Renal cortex interstitium (tissue), 11 donors: ENCODE results near the gene LY6G6C. TPM values are rescaled to one million over a fixed set of nuclear protein-coding genes. Genes with fewer than 3 reads are reported as not detected.
A peak's percentile ranks its signal among the peaks of the same experiment; 100 is the strongest.

Experiments used
- DNase-seq, 11 donors: peaks; one replicate each; pipeline ENCODE4 v3.0.0-alpha.2; 2013; ENCODE audit warnings: low read depth in 9 of 11, low spot score in 4 of 11; ENCODE audit errors: extremely low read depth in 1 of 11
- polyA plus RNA-seq, 3 donors: library from polyadenylated mRNA; unstranded; fragments of 120-200 nt; gene quantifications; one replicate each; pipeline ENCODE4 v1.2.1, GENCODE V29; 2013; ENCODE audit not compliant: insufficient read length in 3 of 3

The LY6G6C gene
- polyA plus RNA-seq, 3 donors, result 0.26 to 0.41 TPM; not detected in 1

DNA sequence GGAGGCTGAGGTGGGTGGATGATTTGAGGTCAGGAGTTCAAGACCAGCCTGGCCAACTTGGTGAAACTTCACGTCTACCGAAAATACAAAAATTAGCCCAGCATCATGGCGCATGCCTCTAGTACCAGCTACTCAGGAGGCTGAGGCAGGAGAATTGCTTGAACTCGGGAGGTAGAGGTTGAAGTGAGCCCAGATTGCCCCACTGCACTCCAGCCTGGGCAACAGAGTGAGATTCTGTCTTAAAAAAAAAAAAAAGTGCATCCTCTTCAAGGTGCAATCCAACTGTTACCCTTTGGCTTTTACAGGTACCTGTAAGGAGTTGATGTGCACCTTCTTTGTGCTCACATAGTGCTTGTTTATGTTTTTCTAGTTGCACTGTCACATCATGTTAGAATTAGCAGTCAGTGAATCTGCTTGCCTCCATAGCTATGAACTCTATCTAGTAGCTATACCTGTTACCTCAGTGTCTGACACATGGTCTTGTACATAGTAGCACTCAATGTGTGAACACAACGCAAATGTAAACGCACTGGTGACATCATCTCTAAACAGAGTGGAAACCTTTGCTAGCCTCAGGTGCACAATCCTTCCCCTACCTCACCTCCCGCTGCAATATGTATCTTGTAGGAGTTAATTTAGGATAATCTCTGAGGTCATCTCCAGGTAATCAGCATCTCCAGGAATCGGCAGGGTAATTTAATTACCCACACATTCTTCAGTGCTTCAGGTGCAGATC is 27.9 kb upstream of the LY6G6C start:
- DNase-seq, result no peak

DNA sequence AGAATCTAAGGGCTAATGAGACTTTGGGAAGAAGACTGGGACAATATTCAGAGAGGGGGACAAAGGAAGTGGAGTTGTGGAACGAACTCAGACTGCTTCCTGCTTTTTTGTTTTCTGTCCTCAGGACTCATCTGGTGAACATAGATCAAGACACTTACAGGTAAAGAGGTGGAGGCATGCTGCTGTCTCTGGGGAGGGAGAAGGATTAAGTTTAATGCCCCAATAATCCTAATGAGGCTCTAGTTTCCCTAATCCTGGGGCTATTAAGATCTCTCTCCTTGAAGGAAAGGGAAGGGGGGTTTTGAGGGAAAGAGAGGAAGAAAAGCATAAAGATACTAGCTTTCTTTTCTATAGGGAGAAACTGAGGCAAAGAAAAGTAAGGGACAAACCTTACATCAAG is 22.9 kb upstream of the LY6G6C start:
- DNase-seq, result no peak

DNA sequence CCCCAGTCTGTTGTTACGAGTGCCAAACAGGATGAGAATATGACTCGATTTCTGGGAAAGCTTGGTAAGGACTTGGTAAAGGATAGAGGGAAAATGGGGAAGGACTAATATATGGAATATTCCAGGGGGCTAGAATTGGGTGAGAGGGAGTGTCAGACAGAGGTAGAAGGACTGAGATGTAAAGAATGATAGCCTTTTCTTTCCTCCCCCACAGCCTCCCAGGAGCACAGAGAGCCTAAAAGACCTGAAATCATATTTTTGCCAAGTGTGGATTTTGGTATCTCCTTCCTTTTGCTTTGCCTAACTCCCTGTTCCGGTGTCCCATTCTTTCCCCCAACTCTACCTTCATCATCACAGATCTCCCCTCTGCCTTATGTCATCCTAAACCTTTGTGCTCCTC is 21.3 kb upstream of the LY6G6C start:
- DNase-seq, result no peak

DNA sequence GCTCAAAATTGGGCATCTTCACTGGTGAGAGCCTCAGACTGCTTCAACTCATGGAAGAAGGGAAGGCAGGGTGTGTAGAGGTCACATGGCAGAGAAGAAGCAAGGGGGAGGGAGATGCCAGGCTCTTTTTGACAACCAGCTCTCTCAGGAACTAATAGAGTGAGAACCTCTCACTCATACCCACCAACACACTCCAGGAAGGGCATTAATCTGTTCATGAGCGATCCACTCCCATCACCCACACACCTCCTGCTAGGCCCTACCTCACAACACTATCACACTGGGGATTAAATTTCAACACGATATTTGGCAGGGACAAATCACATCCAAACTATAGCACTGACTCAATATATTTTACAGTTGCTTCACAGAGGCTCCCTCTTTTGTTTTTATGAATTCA is 20.3 kb upstream of the LY6G6C start:
- no peak for DNase-seq

DNA sequence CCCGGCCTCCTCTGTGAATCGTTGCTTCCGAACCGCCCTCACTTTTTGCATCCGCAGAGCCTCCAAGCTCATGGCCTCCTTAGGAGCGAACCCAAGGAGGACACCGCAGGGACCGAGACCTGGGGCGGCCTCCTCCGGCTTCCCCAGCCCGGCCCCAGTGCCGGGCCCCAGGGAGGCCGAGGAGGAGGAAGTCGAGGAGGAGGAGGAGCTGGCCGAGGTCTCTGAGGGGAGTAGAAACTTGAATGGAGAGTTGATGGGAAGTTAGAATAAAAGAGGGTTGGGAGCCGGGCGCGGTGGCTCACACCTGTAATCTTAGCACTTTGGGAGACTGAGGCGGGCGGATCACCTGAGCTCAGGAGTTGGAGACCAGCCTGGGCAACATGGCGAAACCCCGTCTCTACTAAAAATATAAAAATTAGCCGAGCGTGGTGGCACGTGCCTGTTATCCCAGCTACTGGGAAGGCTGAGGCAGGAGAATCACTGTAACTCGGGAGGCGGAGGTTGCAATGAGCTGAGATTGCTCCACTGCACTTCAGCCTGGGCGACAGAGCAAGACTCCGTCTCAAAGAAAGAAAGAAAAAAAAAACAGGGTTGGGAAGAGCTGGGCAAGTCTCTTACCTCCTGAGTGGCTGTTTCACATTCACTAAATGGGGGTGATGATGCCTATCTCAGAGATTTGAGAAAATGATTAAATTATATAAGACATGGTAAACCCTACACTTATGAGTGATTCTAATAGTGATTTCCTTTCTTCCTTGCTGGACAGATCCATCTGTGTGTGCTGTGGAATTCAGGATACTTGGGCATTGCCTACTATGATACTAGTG is 19.1 kb upstream of the LY6G6C start:
- no peak for DNase-seq

DNA sequence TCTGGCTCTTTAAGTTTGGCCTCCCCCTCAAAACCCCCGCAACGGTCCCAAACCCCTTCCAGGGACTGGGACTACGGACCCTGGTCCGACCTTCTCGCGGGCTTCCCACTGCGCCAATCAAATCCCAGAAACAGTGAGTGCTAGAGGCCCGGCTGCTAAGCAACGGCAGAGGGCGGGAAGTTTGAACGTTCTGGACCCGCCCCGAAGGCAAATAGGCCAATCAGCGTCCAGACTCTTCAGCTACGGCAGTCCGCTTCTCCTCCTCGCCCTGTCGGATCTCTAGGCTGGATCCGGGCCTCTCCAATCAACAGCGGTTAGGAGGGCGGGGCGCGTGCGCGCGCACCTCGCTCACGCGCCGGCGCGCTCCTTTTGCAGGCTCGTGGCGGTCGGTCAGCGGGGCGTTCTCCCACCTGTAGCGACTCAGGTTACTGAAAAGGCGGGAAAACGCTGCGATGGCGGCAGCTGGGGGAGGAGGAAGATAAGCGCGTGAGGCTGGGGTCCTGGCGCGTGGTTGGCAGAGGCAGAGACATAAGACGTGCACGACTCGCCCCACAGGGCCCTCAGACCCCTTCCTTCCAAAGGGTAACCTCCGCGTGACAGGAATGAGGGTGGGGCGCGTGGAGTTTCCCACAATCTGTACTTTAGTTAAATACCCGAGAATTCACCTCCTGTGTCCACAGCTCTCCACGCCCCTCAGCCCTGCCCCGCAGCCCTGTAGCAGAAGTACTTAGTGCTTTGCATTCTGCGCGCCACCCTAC is 18.3 kb upstream of the LY6G6C start, which contains the start of gene MSH5:
Gene MSH5, plus strand, starts transcription at position 367 of the 758 bp plus-strand sequence. CDS start 462 bp downstream, outside the sequence.
- peak; percentile 98 to 100 (median 99) for DNase-seq

DNA sequence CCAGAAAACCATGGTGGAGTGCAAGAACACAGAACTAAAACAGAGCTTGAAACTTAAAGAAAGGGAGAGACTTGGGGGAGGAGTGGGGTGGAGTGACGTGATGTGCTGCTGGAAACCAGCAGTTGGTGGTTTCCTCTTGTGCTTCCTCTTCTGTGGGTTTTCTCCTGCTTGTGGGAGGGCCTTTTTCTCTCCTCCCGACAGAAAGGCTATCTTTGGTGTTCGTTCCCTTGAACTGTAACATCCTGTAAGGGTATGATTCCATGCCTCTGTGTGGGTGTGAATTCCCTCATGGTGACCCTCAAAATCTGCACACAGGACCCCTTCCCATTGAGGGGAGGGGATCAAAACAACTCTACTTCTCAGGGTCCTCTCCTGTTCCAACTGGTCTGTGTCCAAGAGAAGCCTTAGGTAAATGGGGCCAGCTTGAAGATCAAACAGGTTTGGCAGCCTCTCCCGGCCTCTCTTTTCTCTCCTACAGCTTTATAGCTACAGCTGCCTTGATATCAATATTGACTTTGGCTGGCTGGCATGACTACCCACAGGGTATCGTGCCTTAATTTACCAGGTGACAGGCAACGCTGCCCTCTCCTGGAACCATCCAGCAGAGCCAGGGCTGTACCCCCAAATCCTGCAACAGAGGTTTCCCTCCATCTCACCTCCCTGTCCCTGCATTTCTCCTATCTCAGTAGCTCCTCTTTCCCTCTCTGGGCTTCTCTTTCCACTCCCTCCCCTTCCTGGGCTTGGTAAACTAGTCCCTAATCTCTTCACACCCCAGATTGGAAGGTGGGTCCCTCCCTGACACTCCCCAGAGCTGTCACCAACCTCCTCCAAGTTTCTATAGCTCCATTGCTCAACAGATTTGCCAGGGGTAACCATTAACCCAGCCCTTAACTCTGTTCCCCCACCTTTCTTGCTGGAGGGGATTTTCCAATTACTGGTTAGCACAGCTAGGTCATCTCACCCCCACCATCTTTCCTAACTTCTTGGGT is 16.7 kb upstream of the LY6G6C start:
- DNase-seq, result peak in 5 of 11 donors; percentile 59 to 86 (median 79)

DNA sequence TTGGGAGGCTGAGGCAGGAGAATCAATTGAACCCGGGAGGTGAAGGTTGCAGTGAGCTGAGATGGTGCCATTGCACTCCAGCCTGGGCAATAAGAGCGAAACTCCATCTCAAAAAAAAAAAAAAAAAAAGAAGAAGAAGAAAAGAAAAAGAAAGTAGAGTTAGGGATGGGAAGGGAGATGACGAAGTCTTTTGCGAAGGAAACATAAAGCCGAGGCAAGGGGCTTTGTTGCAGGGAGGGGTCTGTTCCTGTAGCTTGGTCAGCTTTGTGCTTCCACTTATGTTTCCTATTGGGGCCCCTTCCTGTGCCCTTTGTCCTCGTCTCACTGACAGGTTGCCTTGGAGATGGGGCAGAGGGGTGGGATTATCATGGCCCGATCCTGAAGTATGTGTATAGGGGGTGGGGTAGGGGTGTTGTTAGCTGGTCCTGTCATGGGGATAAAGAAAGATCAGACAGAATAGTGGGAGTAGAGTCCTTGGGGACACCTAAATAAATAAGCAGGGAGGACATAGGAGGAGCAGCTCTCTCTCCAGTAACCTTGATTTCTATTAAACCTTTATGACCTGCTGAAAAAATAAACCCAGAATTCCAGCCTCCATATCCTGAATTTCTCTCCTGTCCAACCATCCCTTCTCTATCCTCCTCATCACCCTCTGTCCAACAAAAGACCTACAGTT is 15.9 kb upstream of the LY6G6C start:
- DNase-seq, result peak in 2 of 11 donors; percentile 64 to 79

DNA sequence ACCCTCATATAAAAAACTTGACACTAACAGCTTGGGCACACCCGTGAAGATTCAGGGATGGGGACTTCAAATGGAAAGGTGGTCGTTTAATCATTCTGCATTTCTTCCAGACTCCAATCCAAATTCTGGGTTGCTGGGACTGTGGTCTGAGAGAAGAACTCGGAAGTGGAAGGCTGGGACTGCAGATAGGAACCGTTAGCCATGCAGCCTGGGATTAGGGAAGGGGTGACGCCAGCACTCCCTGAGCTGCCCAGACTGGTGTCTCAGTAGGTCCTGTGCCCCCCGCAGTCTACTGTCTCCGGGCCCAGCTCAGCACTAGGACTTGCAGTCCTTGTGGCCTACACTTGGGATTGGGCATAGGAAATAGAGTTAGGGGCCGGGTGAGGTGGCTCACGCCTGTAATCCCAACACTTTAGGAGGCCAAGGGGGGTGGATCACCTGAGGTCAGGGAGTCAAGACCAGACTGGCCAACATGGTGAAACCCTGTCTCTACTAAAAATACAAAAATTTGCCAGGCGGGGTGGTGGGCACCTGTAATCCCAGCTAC is 15.3 kb upstream of the LY6G6C start:
- DNase-seq, result no peak

DNA sequence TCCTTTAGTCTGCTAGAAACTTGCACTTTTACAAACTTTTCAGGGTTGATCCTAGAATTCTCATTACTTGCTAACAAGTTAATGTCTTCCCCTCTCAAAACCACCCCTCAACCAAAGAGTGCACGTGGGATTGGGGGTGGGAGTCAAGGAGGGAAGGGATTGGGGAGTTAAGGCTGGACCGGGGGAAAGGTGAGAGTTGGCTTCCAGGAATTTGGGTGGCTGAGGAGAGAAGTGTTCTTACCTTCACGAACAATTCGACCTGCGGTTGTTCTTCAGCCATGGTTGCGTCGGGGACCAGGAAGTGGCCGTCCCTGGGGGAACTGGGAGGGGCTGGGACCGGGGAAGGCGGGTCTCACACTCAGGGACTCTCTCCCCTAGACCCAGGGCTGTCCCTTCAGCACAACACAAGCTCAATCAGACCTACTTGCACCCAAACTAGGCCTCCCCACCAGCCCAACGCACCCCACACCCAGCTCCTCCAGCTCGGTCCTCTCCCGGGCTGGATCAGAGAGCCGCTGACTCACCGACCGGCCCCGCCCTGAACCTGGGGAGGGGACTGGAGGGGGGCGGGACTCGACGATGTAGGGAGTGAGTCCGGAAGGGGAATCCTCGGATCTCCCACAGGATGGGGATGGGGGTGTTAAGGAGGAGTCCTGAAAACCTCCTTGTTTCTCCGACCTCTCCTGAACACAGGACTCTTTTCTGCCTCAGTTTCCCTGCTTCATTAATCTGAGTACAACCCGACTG is 14.6 kb upstream of the LY6G6C start, which contains the start of gene CLIC1:
Gene CLIC1, minus strand, starts transcription at position 510 of the 747 bp plus-strand sequence. Its CDS starts 230 bp downstream, at position 280.
- DNase-seq, result peak in 2 of 11 donors; percentile 74 to 75

DNA sequence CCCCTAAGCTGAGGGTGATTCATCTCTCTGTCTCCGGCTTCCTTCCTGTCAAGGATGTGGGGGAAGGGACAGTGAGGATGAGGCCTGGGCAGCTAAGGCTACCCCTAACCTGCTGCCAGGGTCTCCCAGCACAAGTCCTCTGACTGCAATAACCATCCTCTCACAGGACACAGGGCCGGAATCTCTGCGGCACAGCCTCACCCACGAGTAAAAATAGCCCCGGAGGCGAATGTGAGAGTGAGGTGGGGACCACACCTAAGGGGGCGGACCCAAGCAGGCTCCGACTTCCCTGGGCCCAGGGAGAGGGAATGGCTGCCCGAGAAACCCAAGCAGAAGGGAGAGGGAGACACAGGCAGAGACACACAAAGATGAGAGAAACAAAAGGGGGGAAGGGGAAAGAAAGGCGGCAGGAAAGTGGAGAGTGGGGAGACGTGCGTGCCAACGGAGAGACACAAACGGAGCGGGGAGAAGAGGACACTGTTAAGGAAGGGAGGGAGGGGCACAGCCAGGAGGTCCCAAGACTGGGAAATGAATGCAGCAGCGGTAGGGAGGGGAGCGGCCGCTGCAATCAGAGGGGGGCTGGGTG is 13.4 kb upstream of the LY6G6C start:
- DNase-seq, result peak in 1 of 11 donors; percentile 19

DNA sequence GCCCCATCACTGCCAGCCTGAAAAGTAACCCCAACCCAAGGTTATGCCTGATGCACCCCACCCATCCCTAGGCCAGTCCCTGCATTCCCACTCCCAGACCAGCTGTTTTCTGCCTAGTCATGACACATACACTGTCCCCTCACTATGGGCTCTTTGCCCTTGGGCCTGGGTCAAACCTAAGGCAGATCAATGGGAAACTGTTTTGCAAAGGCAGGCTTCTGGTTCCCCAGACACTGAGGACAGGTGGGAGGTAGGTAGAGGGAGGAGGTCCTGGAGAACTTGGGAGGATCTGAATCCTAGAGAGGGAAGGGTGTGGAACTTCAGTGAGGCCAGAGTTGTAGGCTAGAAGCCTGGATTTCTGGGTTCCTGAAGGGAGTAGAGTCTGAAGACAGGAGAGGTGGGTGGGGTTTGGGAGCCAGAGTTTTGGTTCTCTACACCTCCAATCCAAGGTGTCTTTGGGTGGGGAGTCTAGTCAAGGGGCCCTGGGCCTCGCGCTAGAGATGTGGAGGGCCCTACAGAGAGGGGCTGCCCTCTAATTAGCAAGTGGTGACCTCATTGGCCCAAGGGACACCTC is 12.8 kb upstream of the LY6G6C start:
- no peak for DNase-seq

DNA sequence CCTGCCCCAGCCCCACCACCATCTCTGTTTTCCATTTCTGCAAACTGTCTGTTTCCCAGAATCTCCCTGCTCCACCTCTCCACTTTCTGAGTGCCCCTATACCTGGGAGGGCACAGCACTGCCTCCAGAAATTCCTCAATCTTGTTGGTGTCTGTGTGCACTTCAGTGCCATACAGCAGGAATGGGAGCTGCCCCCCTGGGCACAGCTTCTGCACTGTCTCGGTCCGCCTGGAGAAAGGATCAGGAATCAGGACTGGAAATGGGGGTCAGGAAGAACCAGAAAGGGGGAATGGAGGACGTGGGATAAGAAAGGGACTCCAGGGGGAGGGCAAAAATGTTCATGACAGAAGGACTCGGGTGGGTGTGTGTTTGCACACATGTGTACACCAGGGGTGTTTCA is 12.2 kb upstream of the LY6G6C start:
- no peak for DNase-seq

DNA sequence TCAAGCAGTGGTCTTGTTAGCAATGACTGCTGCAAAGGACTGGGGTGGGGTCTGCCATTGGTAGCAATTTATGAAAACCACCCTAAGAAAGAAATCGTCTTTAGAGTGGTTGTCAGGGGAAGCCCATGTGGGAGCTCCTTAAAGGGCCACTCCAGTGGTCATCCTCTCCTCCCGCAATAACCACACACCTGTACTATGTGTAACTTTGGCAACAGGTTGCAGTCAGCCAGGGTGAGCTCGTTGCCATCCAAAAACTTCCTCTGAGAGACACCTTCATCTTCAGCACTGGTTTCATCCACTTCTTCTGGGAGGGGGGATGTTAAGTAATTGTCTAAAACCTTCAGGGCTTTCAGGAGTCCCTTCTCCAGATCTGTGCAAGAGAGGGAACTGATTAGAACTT is 10.5 kb upstream of the LY6G6C start:
- DNase-seq, result no peak

DNA sequence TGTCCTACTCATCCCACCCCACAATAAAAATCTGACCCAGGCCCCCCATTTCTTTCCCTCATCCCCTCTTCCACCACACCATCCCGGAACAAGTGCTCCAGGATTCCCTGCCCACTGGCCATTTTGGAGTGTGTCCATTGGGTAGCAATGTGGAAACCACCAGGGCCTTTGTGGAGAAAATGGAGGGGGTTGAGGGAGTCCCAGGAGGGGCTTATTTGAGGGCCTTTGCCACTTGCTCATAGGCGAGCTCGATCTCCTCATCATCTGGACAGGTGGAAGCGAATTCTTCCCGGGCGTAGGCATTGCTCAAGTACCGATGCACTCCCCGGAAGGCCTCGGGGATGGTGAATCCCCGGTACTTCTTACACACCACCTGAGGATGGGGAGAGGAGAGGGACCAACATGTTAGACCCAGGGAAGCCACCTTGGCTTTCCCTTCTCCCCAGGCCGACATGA is 9.1 kb upstream of the LY6G6C start:
- DNase-seq, result no peak
